ENCODE data around the gene SPTB.

SPTB gene

GRCh38 chr14:64926398-64926995, 46.8 kb upstream of the SPTB start:
- Histone ChIP-seq H3K36me3 (replicated peaks in 1 of 2; ENCODE audit: control insufficient read depth in 2 of 2, insufficient read depth in 2 of 2, low read length in 2 of 2) (peaks cover 8 to 78% of the 10 kb centered on the region in 2 donors), H2BK120ac (ENCODE audit: low read depth, low read length) (no peak overlapping the region), H2AFZ (ENCODE audit: low read length) (no peak overlapping the region), H4K8ac (ENCODE audit: low read depth, low read length) (no peak overlapping the region), H3K4me1 (ENCODE audit: control insufficient read depth in 2 of 2, insufficient read depth in 1 of 2, low read depth in 1 of 2, low read length in 2 of 2) (peaks cover 0 to 4% of the 10 kb centered on the region in 2 donors), H2BK15ac (ENCODE audit: low read length) (no peak overlapping the region), H2AK5ac (ENCODE audit: low read depth, low read length) (no peak overlapping the region), H3K4ac (ENCODE audit: low read length) (no peak overlapping the region), H2BK5ac (ENCODE audit: low read length) (no peak overlapping the region), H3K4me2 (ENCODE audit: insufficient read depth, low read length, poor library complexity, severe bottlenecking) (no peak overlapping the region), H3K23ac (ENCODE audit: low read depth, low read length, poor library complexity) (no peak overlapping the region), H3K27ac (replicated peaks; ENCODE audit: low read length) (no peak overlapping the region), H3K14ac (ENCODE audit: low read length) (no peak overlapping the region), H2BK12ac (ENCODE audit: low read length) (no peak overlapping the region), H3K27me3 (ENCODE audit: control insufficient read depth in 3 of 3, insufficient read depth in 3 of 3, low read depth in 1 of 3, low read length in 3 of 3) (no peaks in the 10 kb centered on the region), H3K4me3 (ENCODE audit: low read length in 2 of 2) (no peak overlapping the region), H3K9ac (ENCODE audit: low read depth, low read length, poor library complexity) (no peak overlapping the region), H3K9me3 (replicated peaks in 1 of 2; ENCODE audit: control insufficient read depth in 2 of 2, insufficient read depth in 1 of 2, low read depth in 1 of 2, low read length in 2 of 2) (no peaks in the 10 kb centered on the region), H4K91ac (ENCODE audit: low read depth, low read length, poor library complexity) (no peak overlapping the region), H3K79me1 (ENCODE audit: low read depth, low read length) (no peaks in the 10 kb centered on the region), H3K18ac (ENCODE audit: low read length) (no peak overlapping the region)
- DNase-seq (ENCODE audit: low spot score): no peak
- no CpG with 5 or more reads among the region's 4 CpGs for WGBS, 2 donors (ENCODE audit: extremely low coverage in 2 of 2, insufficient read length in 2 of 2, insufficient replicate concordance in 1 of 2)

- Histone ChIP-seq H3K4me1 (ENCODE audit: control insufficient read depth in 2 of 2, insufficient read depth in 1 of 2, low read depth in 1 of 2, low read length in 2 of 2) (peaks cover 0 to 5% of the 10 kb centered on the region in 2 donors), H3K14ac (ENCODE audit: low read length) (no peak overlapping the region), H3K4me2 (ENCODE audit: insufficient read depth, low read length, poor library complexity, severe bottlenecking) (no peak overlapping the region), H3K27me3 (ENCODE audit: control insufficient read depth in 3 of 3, insufficient read depth in 3 of 3, low read depth in 1 of 3, low read length in 3 of 3) (no peaks in the 10 kb centered on the region), H4K91ac (ENCODE audit: low read depth, low read length, poor library complexity) (no peak overlapping the region), H3K9ac (ENCODE audit: low read depth, low read length, poor library complexity) (no peak overlapping the region), H3K79me1 (ENCODE audit: low read depth, low read length) (no peaks in the 10 kb centered on the region), H2BK120ac (ENCODE audit: low read depth, low read length) (no peak overlapping the region), H3K27ac (replicated peaks; ENCODE audit: low read length) (no peak overlapping the region), H4K8ac (ENCODE audit: low read depth, low read length) (no peak overlapping the region), H2AK5ac (ENCODE audit: low read depth, low read length) (no peak overlapping the region), H2AFZ (ENCODE audit: low read length) (no peak overlapping the region), H3K4me3 (ENCODE audit: low read length in 2 of 2) (no peak overlapping the region), H3K4ac (ENCODE audit: low read length) (no peak overlapping the region), H2BK12ac (ENCODE audit: low read length) (no peak overlapping the region), H2BK5ac (ENCODE audit: low read length) (no peak overlapping the region), H3K18ac (ENCODE audit: low read length) (no peak overlapping the region), H3K9me3 (replicated peaks in 1 of 2; ENCODE audit: control insufficient read depth in 2 of 2, insufficient read depth in 1 of 2, low read depth in 1 of 2, low read length in 2 of 2) (no peaks in the 10 kb centered on the region), H2BK15ac (ENCODE audit: low read length) (no peak overlapping the region), H3K36me3 (replicated peaks in 1 of 2; ENCODE audit: control insufficient read depth in 2 of 2, insufficient read depth in 2 of 2, low read length in 2 of 2) (peaks cover 8 to 43% of the 10 kb centered on the region in 2 donors), H3K23ac (ENCODE audit: low read depth, low read length, poor library complexity) (no peak overlapping the region)
- WGBS, 2 donors (ENCODE audit: extremely low coverage in 2 of 2, insufficient read length in 2 of 2, insufficient replicate concordance in 1 of 2): no CpG with 5 or more reads among the region's 3 CpGs
- no peak for DNase-seq (ENCODE audit: low spot score)
Measured at GRCh38 chr14:64923015-64923414, 43.3 kb upstream of the SPTB start.

GRCh38 chr14:64920465-64920864, 40.8 kb upstream of the SPTB start:
- Histone ChIP-seq H2BK120ac (ENCODE audit: low read depth, low read length) (no peak overlapping the region), H3K4me2 (ENCODE audit: insufficient read depth, low read length, poor library complexity, severe bottlenecking) (no peak overlapping the region), H3K4me3 (ENCODE audit: low read length in 2 of 2) (no peak overlapping the region), H4K8ac (ENCODE audit: low read depth, low read length) (no peak overlapping the region), H3K18ac (ENCODE audit: low read length) (no peak overlapping the region), H3K27ac (replicated peaks; ENCODE audit: low read length) (no peak overlapping the region), H3K4me1 (ENCODE audit: control insufficient read depth in 2 of 2, insufficient read depth in 1 of 2, low read depth in 1 of 2, low read length in 2 of 2) (peaks cover 0 to 5% of the 10 kb centered on the region in 2 donors), H3K27me3 (ENCODE audit: control insufficient read depth in 3 of 3, insufficient read depth in 3 of 3, low read depth in 1 of 3, low read length in 3 of 3) (no peaks in the 10 kb centered on the region), H4K91ac (ENCODE audit: low read depth, low read length, poor library complexity) (no peak overlapping the region), H2BK15ac (ENCODE audit: low read length) (no peak overlapping the region), H3K23ac (ENCODE audit: low read depth, low read length, poor library complexity) (no peak overlapping the region), H3K36me3 (replicated peaks in 1 of 2; ENCODE audit: control insufficient read depth in 2 of 2, insufficient read depth in 2 of 2, low read length in 2 of 2) (peaks cover 4 to 21% of the 10 kb centered on the region in 2 donors), H2BK12ac (ENCODE audit: low read length) (no peak overlapping the region), H2AFZ (ENCODE audit: low read length) (no peak overlapping the region), H2BK5ac (ENCODE audit: low read length) (no peak overlapping the region), H3K14ac (ENCODE audit: low read length) (no peak overlapping the region), H3K9ac (ENCODE audit: low read depth, low read length, poor library complexity) (no peak overlapping the region), H3K79me1 (ENCODE audit: low read depth, low read length) (peaks cover 2% of the 10 kb centered on the region), H3K9me3 (replicated peaks in 1 of 2; ENCODE audit: control insufficient read depth in 2 of 2, insufficient read depth in 1 of 2, low read depth in 1 of 2, low read length in 2 of 2) (no peaks in the 10 kb centered on the region), H2AK5ac (ENCODE audit: low read depth, low read length) (no peak overlapping the region), H3K4ac (ENCODE audit: low read length) (no peak overlapping the region)
- WGBS, 2 donors (ENCODE audit: extremely low coverage in 2 of 2, insufficient read length in 2 of 2, insufficient replicate concordance in 1 of 2): no CpG with 5 or more reads among the region's 2 CpGs
- DNase-seq (ENCODE audit: low spot score): no peak

GRCh38 chr14:64919618-64920017, 39.9 kb upstream of the SPTB start:
- no peak for DNase-seq (ENCODE audit: low spot score)
- Histone ChIP-seq H3K4me3 (ENCODE audit: low read length in 2 of 2) (no peak overlapping the region), H2BK120ac (ENCODE audit: low read depth, low read length) (no peak overlapping the region), H3K4ac (ENCODE audit: low read length) (no peak overlapping the region), H2BK15ac (ENCODE audit: low read length) (no peak overlapping the region), H2BK12ac (ENCODE audit: low read length) (no peak overlapping the region), H3K23ac (ENCODE audit: low read depth, low read length, poor library complexity) (no peak overlapping the region), H3K4me2 (ENCODE audit: insufficient read depth, low read length, poor library complexity, severe bottlenecking) (no peak overlapping the region), H2BK5ac (ENCODE audit: low read length) (no peak overlapping the region), H3K27ac (replicated peaks; ENCODE audit: low read length) (no peak overlapping the region), H3K14ac (ENCODE audit: low read length) (no peak overlapping the region), H3K27me3 (ENCODE audit: control insufficient read depth in 3 of 3, insufficient read depth in 3 of 3, low read depth in 1 of 3, low read length in 3 of 3) (no peaks in the 10 kb centered on the region), H3K36me3 (replicated peaks in 1 of 2; ENCODE audit: control insufficient read depth in 2 of 2, insufficient read depth in 2 of 2, low read length in 2 of 2) (peaks cover 0 to 13% of the 10 kb centered on the region in 2 donors), H2AK5ac (ENCODE audit: low read depth, low read length) (no peak overlapping the region), H3K4me1 (ENCODE audit: control insufficient read depth in 2 of 2, insufficient read depth in 1 of 2, low read depth in 1 of 2, low read length in 2 of 2) (peaks cover 0 to 10% of the 10 kb centered on the region in 2 donors), H3K18ac (ENCODE audit: low read length) (no peak overlapping the region), H3K9me3 (replicated peaks in 1 of 2; ENCODE audit: control insufficient read depth in 2 of 2, insufficient read depth in 1 of 2, low read depth in 1 of 2, low read length in 2 of 2) (no peaks in the 10 kb centered on the region), H2AFZ (ENCODE audit: low read length) (no peak overlapping the region), H4K91ac (ENCODE audit: low read depth, low read length, poor library complexity) (no peak overlapping the region), H4K8ac (ENCODE audit: low read depth, low read length) (no peak overlapping the region), H3K79me1 (ENCODE audit: low read depth, low read length) (peaks cover 2% of the 10 kb centered on the region), H3K9ac (ENCODE audit: low read depth, low read length, poor library complexity) (no peak overlapping the region)
- WGBS, 2 donors (ENCODE audit: extremely low coverage in 2 of 2, insufficient read length in 2 of 2, insufficient replicate concordance in 1 of 2): no CpG with 5 or more reads among the region's 5 CpGs
